Stimulated activated naive CD4-positive, alpha-beta T cell (primary cell): ENCODE data around the gene METAP1.
"Not testable (repeated sequence)": the region's sequence is repeated elsewhere in the genome, so short reads cannot be mapped to it uniquely, and the experiment has no call there.

Experiments used
- DNase-seq, 6 experiments: peaks; one replicate each; lab custom pipeline; 2025; lab: John Stamatoyannopoulos, UW

The METAP1 gene

DNA sequence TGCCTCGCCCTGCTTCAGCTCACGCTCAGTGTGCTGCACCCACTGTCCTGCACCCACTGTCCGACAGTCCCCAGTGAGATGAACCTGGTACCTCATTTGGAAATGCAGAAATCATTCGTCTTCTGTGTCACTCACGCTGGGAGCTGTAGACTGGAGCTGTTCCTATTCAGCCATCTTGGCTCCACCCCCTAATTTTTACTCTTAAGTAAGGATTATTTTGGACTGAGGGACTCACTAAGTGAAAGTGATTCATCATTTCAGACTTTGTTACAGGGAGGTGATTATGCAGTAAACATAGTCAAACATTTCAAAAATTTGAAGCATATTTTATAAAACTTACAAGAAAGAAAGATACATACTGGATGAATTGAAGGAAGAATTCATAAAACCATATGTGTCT is 104.3 kb downstream of the METAP1 start:
- DNase-seq, result not testable (repeated sequence)

- DNase-seq, result no peak
These were observed 105.4 kb downstream of the METAP1 start for GRCh38 chr4:99100876-99101275.

- DNase-seq, result no peak
These were observed 107.1 kb downstream of the METAP1 start for GRCh38 chr4:99102634-99103033.

GRCh38 chr4:99103166-99103565 is 107.6 kb downstream of the METAP1 start:
- no peak for DNase-seq

DNA sequence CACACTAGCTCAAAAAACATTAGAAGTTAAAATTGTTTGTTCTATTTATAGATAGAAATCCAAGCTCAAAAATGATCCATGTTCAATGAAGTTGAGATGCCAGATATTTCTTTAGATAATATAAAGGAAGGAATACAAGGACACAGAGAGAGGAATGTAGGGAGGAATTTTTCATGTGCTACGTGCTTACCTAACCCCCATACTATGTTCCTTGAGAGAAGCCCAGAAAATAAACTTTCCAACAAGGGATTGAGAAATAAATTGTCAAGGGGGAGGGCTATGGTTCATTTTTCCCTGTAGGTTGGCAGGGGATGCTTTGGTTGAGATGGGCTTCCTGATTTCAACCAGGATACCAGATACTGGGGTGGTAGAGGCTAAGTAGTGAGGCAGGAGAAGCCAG is 108.6 kb downstream of the METAP1 start:
- no peak for DNase-seq

DNA sequence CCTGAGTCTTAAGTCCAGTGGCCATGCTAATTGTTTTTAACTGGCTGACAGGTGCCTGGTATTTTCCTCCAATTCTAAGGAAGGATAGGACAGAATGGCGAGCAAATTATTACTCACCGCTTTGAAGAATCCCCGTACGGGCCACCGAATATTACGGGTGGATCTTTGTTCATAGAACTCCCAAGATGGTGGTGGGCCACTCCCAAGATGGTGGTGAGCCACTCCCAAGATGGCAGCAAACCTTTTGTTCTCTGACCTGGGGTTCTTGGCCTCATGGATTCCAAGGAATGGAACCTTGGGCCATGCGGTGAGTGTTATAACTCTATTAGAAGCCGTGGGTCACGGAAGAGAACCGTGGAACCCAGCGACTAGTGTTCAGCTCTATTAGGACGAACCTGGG is 113.8 kb downstream of the METAP1 start:
- DNase-seq, result not testable (repeated sequence)
